ENCODE results near the gene TMEM140. TPM values are rescaled to one million over a fixed set of nuclear protein-coding genes. Genes with fewer than 3 reads are reported as not detected.

TMEM140 gene
- total and polyA plus RNA-seq, 2 of the 13 experiments (the other 11 are each of a cell fraction or from before 2014, with no cell fraction given) = 9.2 to 21.7 TPM

DNA sequence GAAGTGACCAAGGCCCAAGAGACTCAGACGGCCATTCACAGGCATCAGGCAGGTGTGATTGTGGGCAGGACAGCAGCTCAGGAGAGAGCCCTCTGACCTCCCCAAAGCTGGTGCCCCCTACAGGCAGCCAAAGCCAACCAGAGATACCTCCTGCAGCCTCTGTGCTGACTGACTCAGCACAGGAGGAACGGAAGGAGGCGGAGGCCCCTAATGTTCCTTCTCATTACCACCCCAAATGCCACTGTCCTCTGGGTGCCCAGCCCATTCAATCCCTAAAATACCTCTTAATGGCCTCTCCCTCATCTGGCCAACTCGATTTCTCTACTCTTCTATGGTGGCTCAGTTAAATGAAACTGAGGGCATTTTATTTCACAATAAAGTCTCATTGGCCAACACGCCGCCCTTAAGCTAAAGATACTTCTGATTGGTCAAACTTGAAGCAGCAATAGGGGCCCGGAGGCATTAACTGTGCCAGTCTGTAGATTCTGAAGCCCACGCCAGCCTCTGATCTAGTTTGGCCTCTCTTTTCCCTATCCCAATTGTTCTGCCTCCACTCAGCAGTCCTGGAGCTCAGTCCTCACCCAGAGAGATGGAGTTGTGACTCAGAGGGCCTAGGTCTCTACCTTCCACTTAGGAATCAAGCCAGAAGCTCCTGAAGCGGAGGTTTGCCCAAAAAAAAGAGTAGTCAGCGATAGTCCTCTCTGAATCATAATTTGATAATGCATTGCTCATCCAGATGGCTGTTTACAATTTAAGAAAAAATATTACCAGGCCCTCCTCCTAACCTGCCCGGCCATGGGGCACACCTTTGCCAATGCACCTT, 21.5 kb downstream of the TMEM140 start (continued):
- TF ChIP-seq, protein P1, sequence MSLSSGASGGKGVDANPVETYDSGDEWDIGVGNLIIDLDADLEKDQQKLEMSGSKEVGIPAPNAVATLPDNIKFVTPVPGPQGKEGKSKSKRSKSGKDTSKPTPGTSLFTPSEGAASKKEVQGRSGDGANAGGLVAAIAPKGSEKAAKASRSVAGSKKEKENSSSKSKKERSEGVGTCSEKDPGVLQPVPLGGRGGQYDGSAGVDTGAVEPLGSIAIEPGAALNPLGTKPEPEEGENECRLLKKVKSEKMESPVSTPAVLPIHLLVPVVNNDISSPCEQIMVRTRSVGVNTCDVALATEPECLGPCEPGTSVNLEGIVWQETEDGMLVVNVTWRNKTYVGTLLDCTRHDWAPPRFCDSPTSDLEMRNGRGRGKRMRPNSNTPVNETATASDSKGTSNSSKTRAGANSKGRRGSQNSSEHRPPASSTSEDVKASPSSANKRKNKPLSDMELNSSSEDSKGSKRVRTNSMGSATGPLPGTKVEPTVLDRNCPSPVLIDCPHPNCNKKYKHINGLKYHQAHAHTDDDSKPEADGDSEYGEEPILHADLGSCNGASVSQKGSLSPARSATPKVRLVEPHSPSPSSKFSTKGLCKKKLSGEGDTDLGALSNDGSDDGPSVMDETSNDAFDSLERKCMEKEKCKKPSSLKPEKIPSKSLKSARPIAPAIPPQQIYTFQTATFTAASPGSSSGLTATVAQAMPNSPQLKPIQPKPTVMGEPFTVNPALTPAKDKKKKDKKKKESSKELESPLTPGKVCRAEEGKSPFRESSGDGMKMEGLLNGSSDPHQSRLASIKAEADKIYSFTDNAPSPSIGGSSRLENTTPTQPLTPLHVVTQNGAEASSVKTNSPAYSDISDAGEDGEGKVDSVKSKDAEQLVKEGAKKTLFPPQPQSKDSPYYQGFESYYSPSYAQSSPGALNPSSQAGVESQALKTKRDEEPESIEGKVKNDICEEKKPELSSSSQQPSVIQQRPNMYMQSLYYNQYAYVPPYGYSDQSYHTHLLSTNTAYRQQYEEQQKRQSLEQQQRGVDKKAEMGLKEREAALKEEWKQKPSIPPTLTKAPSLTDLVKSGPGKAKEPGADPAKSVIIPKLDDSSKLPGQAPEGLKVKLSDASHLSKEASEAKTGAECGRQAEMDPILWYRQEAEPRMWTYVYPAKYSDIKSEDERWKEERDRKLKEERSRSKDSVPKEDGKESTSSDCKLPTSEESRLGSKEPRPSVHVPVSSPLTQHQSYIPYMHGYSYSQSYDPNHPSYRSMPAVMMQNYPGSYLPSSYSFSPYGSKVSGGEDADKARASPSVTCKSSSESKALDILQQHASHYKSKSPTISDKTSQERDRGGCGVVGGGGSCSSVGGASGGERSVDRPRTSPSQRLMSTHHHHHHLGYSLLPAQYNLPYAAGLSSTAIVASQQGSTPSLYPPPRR (CRISPR knock-in tag; IDR thresholded peaks at IDR 0.05; ENCODE audit: borderline replicate concordance) = no peak
- TF ChIP-seq ZXDC (CRISPR knock-in tag; IDR thresholded peaks at IDR 0.05) (no peak), TBX3 (IDR thresholded peaks at IDR 0.05; ENCODE audit: borderline replicate concordance) (no peak), MEIS1 (CRISPR knock-in tag; IDR thresholded peaks at IDR 0.05; ENCODE audit: borderline replicate concordance) (no peak), PHB2 (IDR thresholded peaks at IDR 0.05; ENCODE audit: partially characterized antibody) (no peak), ZNF740 (CRISPR knock-in tag; IDR thresholded peaks at IDR 0.05) (no peak), ZNF329 (CRISPR knock-in tag; IDR thresholded peaks at IDR 0.05; ENCODE audit: low read depth) (no peak), GPN1 (CRISPR knock-in tag; IDR thresholded peaks at IDR 0.05; ENCODE audit: borderline replicate concordance) (no peak), YEATS2 (CRISPR knock-in tag; IDR thresholded peaks at IDR 0.05; ENCODE audit: borderline replicate concordance) (no peak), ZNF788 (CRISPR knock-in tag; IDR thresholded peaks at IDR 0.05; ENCODE audit: borderline replicate concordance) (no peak), NFKBIZ (CRISPR knock-in tag; IDR thresholded peaks at IDR 0.05) (no peak), KLF16 (CRISPR knock-in tag; IDR thresholded peaks at IDR 0.05) (no peak), RBM39 (IDR thresholded peaks at IDR 0.05; ENCODE audit: low read depth, low read length, poor library complexity, severe bottlenecking) (no peak), DPF2 (CRISPR knock-in tag; IDR thresholded peaks at IDR 0.05; ENCODE audit: borderline replicate concordance, low read depth) (no peak), ZNF766 (CRISPR knock-in tag; IDR thresholded peaks at IDR 0.05; ENCODE audit: borderline replicate concordance) (no peak), KDM3A (CRISPR knock-in tag; IDR thresholded peaks at IDR 0.05; ENCODE audit: low read depth) (no peak), AGO2 (optimal IDR thresholded peaks at IDR 0.05; ENCODE audit: low read depth, low read length) (no peak)
- TF ChIP-seq, protein P2, sequence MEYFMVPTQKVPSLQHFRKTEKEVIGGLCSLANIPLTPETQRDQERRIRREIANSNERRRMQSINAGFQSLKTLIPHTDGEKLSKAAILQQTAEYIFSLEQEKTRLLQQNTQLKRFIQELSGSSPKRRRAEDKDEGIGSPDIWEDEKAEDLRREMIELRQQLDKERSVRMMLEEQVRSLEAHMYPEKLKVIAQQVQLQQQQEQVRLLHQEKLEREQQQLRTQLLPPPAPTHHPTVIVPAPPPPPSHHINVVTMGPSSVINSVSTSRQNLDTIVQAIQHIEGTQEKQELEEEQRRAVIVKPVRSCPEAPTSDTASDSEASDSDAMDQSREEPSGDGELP (IDR thresholded peaks at IDR 0.05; ENCODE audit: borderline replicate concordance, low read depth) = no peak
- TF ChIP-seq, protein P3, sequence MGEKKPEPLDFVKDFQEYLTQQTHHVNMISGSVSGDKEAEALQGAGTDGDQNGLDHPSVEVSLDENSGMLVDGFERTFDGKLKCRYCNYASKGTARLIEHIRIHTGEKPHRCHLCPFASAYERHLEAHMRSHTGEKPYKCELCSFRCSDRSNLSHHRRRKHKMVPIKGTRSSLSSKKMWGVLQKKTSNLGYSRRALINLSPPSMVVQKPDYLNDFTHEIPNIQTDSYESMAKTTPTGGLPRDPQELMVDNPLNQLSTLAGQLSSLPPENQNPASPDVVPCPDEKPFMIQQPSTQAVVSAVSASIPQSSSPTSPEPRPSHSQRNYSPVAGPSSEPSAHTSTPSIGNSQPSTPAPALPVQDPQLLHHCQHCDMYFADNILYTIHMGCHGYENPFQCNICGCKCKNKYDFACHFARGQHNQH (CRISPR knock-in tag; IDR thresholded peaks at IDR 0.05) = no peak
